ENCODE results near the gene ZNF583. TPM values are rescaled to one million over a fixed set of nuclear protein-coding genes. Genes with fewer than 3 reads are reported as not detected.

The ZNF583 gene
- total RNA-seq, 1 donor: 9.1 TPM

- no peak for DNase-seq (ENCODE audit: low read depth)
- no peak overlapping the region for H3K4me3 ChIP-seq (ENCODE audit: low read depth, low read length)
- TF ChIP-seq, protein P1, sequence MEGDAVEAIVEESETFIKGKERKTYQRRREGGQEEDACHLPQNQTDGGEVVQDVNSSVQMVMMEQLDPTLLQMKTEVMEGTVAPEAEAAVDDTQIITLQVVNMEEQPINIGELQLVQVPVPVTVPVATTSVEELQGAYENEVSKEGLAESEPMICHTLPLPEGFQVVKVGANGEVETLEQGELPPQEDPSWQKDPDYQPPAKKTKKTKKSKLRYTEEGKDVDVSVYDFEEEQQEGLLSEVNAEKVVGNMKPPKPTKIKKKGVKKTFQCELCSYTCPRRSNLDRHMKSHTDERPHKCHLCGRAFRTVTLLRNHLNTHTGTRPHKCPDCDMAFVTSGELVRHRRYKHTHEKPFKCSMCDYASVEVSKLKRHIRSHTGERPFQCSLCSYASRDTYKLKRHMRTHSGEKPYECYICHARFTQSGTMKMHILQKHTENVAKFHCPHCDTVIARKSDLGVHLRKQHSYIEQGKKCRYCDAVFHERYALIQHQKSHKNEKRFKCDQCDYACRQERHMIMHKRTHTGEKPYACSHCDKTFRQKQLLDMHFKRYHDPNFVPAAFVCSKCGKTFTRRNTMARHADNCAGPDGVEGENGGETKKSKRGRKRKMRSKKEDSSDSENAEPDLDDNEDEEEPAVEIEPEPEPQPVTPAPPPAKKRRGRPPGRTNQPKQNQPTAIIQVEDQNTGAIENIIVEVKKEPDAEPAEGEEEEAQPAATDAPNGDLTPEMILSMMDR (IDR thresholded peaks at IDR 0.05; ENCODE audit: insufficient read depth, low read depth, low read length): no peak
These were observed 31.9 kb upstream of the ZNF583 start for GRCh38 chr19:56372281-56372680.

- TF ChIP-seq, protein P1 (IDR thresholded peaks at IDR 0.05; ENCODE audit: insufficient read depth, low read depth, low read length): no peak
- no peak overlapping the region for H3K4me3 ChIP-seq (ENCODE audit: low read depth, low read length)
- DNase-seq (ENCODE audit: low read depth): no peak
These were observed 26.8 kb upstream of the ZNF583 start for GRCh38 chr19:56377105-56377924.

DNA sequence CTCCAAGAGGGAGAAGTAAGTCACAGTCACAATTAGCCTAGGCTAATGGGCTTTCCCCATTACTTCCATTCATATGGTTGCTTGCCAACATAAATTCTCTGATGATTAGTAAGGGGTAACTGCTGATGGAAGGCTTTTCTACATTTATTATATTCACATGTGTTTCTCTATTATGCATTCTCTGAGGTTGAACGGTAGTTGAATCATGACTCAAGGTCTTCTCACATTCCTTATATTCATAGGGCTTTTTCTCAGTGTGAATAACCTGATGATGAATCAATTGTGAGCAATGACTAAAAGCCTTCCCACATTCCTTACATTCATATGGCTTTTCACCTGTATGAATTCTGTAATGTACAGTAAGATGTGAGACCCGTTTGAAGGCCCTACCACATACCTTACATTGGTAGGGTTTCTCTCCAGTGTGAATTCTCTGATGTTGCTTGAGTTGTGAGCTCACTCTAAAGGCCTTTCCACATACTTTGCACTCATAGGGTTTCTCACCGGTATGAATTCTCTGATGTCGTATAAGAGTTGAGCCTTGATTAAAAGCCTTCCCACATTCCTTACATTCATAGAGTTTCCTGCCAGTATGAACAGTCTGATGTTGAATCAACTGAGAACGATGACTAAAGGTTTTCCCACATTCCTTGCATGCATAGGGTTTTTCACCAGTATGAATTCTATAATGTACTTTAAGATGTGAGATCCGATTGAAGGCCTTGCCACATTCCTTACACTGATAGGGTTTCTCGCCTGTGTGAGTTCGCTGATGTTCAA is 20.1 kb upstream of the ZNF583 start:
- no peak overlapping the region for H3K4me3 ChIP-seq (ENCODE audit: low read depth, low read length)
- TF ChIP-seq, protein P1 (IDR thresholded peaks at IDR 0.05; ENCODE audit: insufficient read depth, low read depth, low read length): no peak

GRCh38 chr19:56393119-56394012 is 10.8 kb upstream of the ZNF583 start, which contains the start of gene ZNF582:
ZNF582 (minus strand) TSS chr19:56393534; CDS start chr19:56391752, 1,782 bp downstream.
- TF ChIP-seq, protein P1 (IDR thresholded peaks at IDR 0.05; ENCODE audit: insufficient read depth, low read depth, low read length): peak; percentile 76
- DNase-seq (ENCODE audit: low read depth): peak; percentile 97
- H3K4me3 ChIP-seq (ENCODE audit: low read depth, low read length): peak within 1 kb of the TSS; percentile 73

More for the DNA sequence above, 20.1 kb upstream of the ZNF583 start:
- no peak for DNase-seq (ENCODE audit: low read depth)

GRCh38 chr19:56398809-56399208 is 5.3 kb upstream of the ZNF583 start:
- no peak overlapping the region for H3K4me3 ChIP-seq (ENCODE audit: low read depth, low read length)
- no peak for DNase-seq (ENCODE audit: low read depth)

More at GRCh38 chr19:56398809-56399208, 5.3 kb upstream of the ZNF583 start:
- TF ChIP-seq, protein P1 (IDR thresholded peaks at IDR 0.05; ENCODE audit: insufficient read depth, low read depth, low read length): no peak
